GM12873 (cell line): ENCODE measurements around the gene SOWAHC.

Source experiments
- TF ChIP-seq, protein P1 (sequence below): IDR thresholded peaks from 2 replicates; pipeline ENCODE4 v1.5.1; 2012; ENCODE audit warnings: low read depth, mild to moderate bottlenecking, moderate library complexity, low read length, control low read depth; ENCODE audit not compliant: insufficient read depth; ENCODE audit errors: missing control alignments

The SOWAHC gene

DNA sequence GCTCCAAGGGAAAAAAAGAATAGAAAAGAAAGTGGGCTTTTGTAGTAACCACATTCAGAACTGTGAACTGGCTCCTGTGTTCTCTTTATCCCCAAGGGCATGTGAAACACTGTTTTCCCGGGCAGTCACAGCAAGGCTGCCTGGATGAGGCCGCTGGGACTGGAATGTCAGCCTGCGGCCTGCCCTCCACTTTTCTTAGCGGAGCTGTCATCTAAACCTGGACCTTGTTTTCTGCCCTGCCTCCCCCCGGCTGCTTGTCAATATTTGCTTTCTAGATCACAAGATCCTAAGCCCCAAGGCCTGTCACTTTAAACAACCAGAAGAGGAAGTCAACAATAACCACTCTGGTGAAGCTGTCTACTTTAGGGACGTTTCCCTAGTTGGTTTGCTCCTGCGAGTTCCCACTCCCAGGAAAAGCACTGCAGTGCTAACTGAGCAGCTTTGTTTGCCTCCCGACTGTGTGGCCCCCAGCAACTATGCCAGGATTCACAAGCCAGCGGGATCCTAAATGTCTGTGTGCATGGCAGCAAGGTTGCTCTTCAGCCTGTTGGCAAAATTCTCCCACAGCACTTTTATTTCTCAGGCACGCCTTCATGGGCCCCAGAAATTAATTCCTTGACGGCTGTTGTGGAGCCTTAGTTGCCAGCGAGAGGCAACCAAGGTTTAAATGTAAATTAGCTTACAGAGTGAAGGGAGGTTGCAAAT is 30.6 kb downstream of the SOWAHC start:
- TF ChIP-seq, protein P1, sequence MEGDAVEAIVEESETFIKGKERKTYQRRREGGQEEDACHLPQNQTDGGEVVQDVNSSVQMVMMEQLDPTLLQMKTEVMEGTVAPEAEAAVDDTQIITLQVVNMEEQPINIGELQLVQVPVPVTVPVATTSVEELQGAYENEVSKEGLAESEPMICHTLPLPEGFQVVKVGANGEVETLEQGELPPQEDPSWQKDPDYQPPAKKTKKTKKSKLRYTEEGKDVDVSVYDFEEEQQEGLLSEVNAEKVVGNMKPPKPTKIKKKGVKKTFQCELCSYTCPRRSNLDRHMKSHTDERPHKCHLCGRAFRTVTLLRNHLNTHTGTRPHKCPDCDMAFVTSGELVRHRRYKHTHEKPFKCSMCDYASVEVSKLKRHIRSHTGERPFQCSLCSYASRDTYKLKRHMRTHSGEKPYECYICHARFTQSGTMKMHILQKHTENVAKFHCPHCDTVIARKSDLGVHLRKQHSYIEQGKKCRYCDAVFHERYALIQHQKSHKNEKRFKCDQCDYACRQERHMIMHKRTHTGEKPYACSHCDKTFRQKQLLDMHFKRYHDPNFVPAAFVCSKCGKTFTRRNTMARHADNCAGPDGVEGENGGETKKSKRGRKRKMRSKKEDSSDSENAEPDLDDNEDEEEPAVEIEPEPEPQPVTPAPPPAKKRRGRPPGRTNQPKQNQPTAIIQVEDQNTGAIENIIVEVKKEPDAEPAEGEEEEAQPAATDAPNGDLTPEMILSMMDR = no peak

DNA sequence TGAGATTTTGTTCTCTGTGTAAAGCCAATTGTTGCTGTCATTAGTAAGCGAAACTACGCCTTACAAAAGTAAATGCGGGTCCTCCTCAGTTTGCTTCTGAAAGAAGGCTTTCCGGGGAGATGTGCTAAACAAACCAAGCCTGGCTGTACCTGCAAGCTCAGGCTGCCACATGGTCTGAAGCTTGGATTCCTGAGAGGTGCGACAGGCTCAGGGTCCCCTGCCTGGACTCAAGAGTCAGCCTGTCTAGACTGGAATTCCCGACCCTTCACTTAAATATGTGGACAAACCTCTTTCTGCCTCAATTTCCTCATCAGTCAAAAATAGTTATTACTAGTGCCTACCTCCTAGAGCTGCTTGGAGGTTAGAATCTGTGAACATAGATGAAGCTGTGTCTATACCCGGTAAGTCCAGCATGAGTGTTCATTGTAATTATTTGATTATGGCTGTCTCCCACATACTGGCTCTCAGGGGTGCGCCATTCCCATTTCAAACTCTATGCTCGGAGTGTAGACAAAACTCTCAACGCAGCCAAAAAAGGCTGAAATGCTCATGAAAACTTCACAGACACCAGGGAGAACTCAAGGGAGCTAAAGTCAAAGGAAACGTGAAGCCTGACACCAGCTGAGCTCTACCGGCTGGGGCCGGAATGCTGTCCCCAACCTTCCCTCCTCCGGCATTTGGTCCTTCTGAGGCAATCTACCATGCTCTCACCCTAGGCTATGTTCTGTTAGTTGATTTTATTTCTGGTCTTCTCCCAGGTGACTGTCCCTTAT is 31.4 kb downstream of the SOWAHC start:
- TF ChIP-seq, protein P1 = no peak

DNA sequence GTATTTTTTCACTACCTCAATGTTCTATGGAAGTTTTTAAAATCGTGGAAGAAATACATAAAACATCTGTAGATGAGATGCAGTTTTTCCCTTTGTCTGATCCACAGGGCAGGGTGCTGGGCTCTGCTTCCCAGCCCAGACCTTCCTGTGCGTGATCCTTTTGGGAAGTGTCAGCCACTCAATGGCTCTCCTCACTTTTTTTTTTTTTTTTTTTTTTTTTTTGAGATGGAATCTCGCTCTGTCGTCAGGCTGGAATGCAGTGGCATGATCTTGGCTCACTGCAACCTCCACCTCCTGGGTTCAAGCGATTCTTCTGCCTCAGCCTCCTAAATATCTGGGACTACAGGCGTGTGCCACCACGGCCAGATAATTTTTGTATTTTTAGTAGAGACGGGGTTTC is 32.8 kb downstream of the SOWAHC start:
- TF ChIP-seq, protein P1 = no peak

DNA sequence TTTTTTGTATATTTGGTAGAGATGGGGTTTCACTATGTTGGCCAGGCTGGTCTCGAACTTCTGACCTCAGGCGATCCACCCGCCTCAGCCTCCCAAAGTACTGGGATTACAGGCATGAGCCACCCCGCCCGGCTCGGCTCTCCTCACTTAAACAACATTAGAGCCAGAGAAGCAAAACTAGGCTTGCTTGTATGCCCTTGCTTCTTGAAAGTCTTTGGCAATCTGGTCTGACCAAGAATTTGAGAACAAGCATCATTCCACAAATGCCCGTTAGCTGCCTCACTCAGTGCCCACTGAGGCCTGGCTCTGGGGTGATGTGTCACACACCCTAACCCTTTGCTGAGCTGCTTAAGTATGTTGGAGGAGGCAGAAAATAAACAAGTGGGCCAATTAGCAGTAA is 33.5 kb downstream of the SOWAHC start:
- TF ChIP-seq, protein P1 = no peak

DNA sequence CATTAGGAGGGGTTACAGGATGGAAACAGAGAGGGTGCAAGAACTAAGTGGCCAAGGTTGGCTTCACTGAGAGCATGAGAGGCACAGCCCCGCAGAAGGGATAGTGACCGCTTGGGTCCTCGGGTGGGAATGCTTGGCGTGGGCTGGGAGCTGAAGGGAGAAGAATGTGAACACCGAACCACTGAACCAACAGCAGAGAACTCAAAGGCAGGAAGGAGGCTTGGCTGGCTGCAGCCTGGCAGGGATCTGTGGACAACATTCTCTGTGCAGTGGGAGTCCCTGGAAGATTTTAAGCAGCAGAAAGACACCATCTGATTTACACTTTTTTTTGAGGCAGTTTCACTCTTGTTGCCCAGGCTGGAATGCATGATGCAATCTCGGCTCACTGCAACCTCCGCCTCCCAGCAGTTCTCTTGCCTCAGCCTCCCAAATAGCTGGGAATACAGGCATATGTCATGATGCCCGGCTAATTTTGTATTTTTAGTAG is 33.9 kb downstream of the SOWAHC start:
- TF ChIP-seq, protein P1 = no peak

DNA sequence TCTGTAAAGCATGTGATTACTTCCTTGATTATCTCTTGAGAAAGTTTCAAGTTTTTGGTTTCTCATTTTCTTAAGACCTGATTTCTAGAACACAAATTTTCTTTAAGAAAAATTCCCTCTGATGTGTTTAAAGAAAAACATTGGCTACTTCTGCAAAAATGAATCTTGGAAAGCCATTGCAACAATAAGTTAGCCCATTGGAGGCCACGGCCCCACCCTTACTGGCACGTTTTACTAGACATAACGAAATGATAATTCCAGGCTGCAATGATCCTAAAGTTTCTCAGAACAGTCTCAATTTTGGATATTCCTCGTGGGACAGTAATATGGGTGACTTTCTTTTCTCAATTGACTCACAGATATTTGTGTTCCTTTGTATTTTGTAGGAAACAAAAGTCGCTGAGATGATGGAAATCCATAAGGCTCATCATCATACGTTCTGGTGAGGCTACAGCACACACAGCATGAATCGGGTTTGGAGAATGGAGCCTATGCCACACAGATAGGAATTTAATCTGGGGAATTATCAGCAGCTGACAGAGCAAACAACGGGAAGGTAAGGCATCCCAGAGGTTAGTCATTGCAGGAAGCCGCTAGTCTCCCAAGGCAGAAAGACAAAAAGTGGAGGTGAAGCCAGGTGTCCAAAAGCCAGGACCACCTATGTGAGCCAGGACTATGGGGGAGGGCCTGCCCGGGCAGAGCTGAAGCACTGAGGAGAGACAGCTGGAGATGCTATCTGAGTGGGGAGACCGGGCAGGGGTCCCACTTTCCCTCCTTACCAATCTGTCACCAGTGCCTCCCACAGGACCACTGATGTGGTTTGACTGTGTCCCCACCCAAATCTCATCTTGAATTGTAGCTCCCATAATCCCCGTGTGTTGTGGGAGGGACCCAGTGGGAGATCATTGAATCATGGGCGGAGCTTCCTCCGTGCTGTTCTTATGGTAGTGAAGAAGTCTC is 35.9 kb downstream of the SOWAHC start:
- TF ChIP-seq, protein P1 = no peak
